Neural cell (in vitro differentiated cells): ENCODE results near the gene TUBA4B. TPM values are rescaled to one million over a fixed set of nuclear protein-coding genes. Genes with fewer than 3 reads are reported as not detected.

Experiments
- H2AFZ ChIP-seq: fragments of 200-600, 300-800 bp; sonication (generic), shearing (Covaris generic); 2 replicates; pipeline ENCODE4 v1.6.0; 2014; ENCODE audit warnings: low read depth, mild to moderate bottlenecking, antibody characterized with exemption, low read length, moderate library complexity
- H3F3A ChIP-seq: fragments of 200-600 bp; shearing (Covaris generic); 2 replicates; pipeline ENCODE4 v1.6.1; 2016; ENCODE audit warnings: mild to moderate bottlenecking, moderate library complexity, mixed read lengths, antibody characterized with exemption, low read length; ENCODE audit not compliant: insufficient read depth, poor library complexity, severe bottlenecking
- H3K27ac ChIP-seq: fragments of 200-600, 300-800 bp; sonication (generic), shearing (Covaris generic); 2 replicates; pipeline ENCODE4 v1.5.1; 2014; ENCODE audit warnings: mild to moderate bottlenecking, low read length, moderate library complexity
- H3K27me3 ChIP-seq: fragments of 300-800, 200-600 bp; sonication (generic), shearing (Covaris generic); 2 replicates; pipeline ENCODE4 v1.6.0; 2014; ENCODE audit warnings: mild to moderate bottlenecking, low read depth, low read length, moderate library complexity; ENCODE audit not compliant: insufficient read depth
- H3K36me3 ChIP-seq: fragments of 300-800, 200-600 bp; sonication (generic), shearing (Covaris generic); 2 replicates; pipeline ENCODE4 v1.5.1; 2014; ENCODE audit warnings: mild to moderate bottlenecking, antibody characterized with exemption, low read length, moderate library complexity; ENCODE audit not compliant: insufficient read depth
- H3K4me2 ChIP-seq: fragments of 300-800, 200-600 bp; sonication (generic), shearing (Covaris generic); 2 replicates; pipeline ENCODE4 v1.6.0; 2014; ENCODE audit warnings: mild to moderate bottlenecking, low read length
- H3K4me3 ChIP-seq: fragments of 300-800, 200-600 bp; sonication (generic), shearing (Covaris generic); 2 replicates; pipeline ENCODE4 v1.5.1; 2014; ENCODE audit warnings: mild to moderate bottlenecking, low read length, moderate library complexity
- H3K79me2 ChIP-seq: fragments of 200-600 bp; shearing (Covaris generic); replicated peaks from 2 replicates; pipeline ENCODE4 v1.6.0; 2014; ENCODE audit warnings: mild to moderate bottlenecking, low read length, moderate library complexity; ENCODE audit not compliant: insufficient read depth
- H3K9ac ChIP-seq: fragments of 300-800, 200-600 bp; sonication (generic), shearing (Covaris generic); 2 replicates; pipeline ENCODE4 v1.6.1; 2016; ENCODE audit warnings: mild to moderate bottlenecking, low read length, mixed read lengths
- H3K9me2 ChIP-seq: fragments of 200-600 bp; shearing (Covaris generic); 2 replicates; pipeline ENCODE4 v1.6.1; 2016; ENCODE audit warnings: mild to moderate bottlenecking, low read length, mixed read lengths; ENCODE audit not compliant: insufficient read depth
- H3K9me3 ChIP-seq: fragments of 200-600, 300-800 bp; sonication (generic), shearing (Covaris generic); 2 replicates; pipeline ENCODE4 v1.6.1; 2016; ENCODE audit warnings: mild to moderate bottlenecking, mixed run types, low read length, moderate library complexity, mixed read lengths
- H4K20me1 ChIP-seq: fragments of 200-600 bp; shearing (Covaris generic); 2 replicates; pipeline ENCODE4 v1.6.1; 2016; ENCODE audit warnings: mild to moderate bottlenecking, mixed run types; ENCODE audit not compliant: insufficient read depth
- CTCF ChIP-seq: fragments of 450-650 bp; IDR thresholded peaks from 2 replicates; pipeline ENCODE4 v1.5.1; 2014; ENCODE audit warnings: antibody characterized with exemption, mild to moderate bottlenecking, moderate library complexity; ENCODE audit not compliant: poor library complexity, severe bottlenecking
- EP300 ChIP-seq: fragments of 450-650 bp; conservative IDR thresholded peaks from 2 replicates; pipeline ENCODE4 v1.6.1; 2014; ENCODE audit warnings: antibody characterized with exemption, mild to moderate bottlenecking, moderate library complexity; ENCODE audit not compliant: poor library complexity, severe bottlenecking
- EZH2 ChIP-seq: fragments of 200-600, 300-800 bp; shearing (Covaris generic), sonication (generic); IDR thresholded peaks from 2 replicates; pipeline ENCODE4 v1.6.1; 2014; ENCODE audit warnings: antibody characterized with exemption, low read length, borderline replicate concordance, mild to moderate bottlenecking; ENCODE audit not compliant: insufficient read depth, poor library complexity, severe bottlenecking
- MXI1 ChIP-seq: fragments of 450-650 bp; conservative IDR thresholded peaks from 2 replicates; pipeline ENCODE4 v1.6.1; 2014; ENCODE audit warnings: antibody characterized with exemption, mild to moderate bottlenecking; ENCODE audit not compliant: poor library complexity, severe bottlenecking
- POLR2AphosphoS5 ChIP-seq: IDR thresholded peaks from 2 replicates; pipeline ENCODE4 v1.6.1; 2012
- RAD21 ChIP-seq: fragments of 450-650 bp; conservative IDR thresholded peaks from 2 replicates; pipeline ENCODE4 v1.6.1; 2014; ENCODE audit warnings: antibody characterized with exemption, mild to moderate bottlenecking, moderate library complexity
- REST ChIP-seq: IDR thresholded peaks from 2 replicates; pipeline ENCODE4 v1.6.1; 2012; ENCODE audit warnings: borderline replicate concordance
- SMC3 ChIP-seq: fragments of 450-650 bp; conservative IDR thresholded peaks from 2 replicates; pipeline ENCODE4 v1.6.1; 2014; ENCODE audit warnings: antibody characterized with exemption, mild to moderate bottlenecking, moderate library complexity; ENCODE audit not compliant: poor library complexity
- TAF1 ChIP-seq: IDR thresholded peaks from 2 replicates; pipeline ENCODE4 v1.6.1; 2012; ENCODE audit warnings: low read depth
- polyA plus RNA-seq: library from polyadenylated mRNA; depleted of rRNA; stranded (reverse); fragments of >200 nt; gene quantifications from 2 replicates; pipeline ENCODE4 v1.2.3, GENCODE V29; 2014

TUBA4B gene
- polyA plus RNA-seq, 1 donor from 2014 or later, result not detected

- Histone ChIP-seq H3K36me3 (no peaks in the 10 kb centered on the region), H2AFZ (no peak overlapping the region), H3K27me3 (peaks cover 9% of the 10 kb centered on the region), H3K4me2 (no peak overlapping the region), H3F3A (no peaks in the 10 kb centered on the region), H3K9ac (no peak overlapping the region), H3K9me2 (no peaks in the 10 kb centered on the region), H4K20me1 (no peaks in the 10 kb centered on the region), H3K27ac (no peak overlapping the region), H3K9me3 (no peaks in the 10 kb centered on the region), H3K79me2 (no peaks in the 10 kb centered on the region), H3K4me3 (no peak overlapping the region)
- TF ChIP-seq CTCF, result no peak
- no peak for TF ChIP-seq TAF1
- no peak for TF ChIP-seq POLR2AphosphoS5
- no peak for TF ChIP-seq RAD21
- TF ChIP-seq EP300, result no peak
- TF ChIP-seq EZH2, result no peak
- no peak for TF ChIP-seq SMC3
- TF ChIP-seq MXI1, result no peak
- no peak for TF ChIP-seq REST
These were observed 51.2 kb downstream of the TUBA4B start for GRCh38 chr2:219304223-219304622.

- no peak overlapping the region for H3K4me2 ChIP-seq
- no peaks in the 10 kb centered on the region for H3K9me3 ChIP-seq
- H3F3A ChIP-seq, result no peaks in the 10 kb centered on the region
- peaks cover 16% of the 10 kb centered on the region for H3K27me3 ChIP-seq
- no peaks in the 10 kb centered on the region for H3K36me3 ChIP-seq
- no peak for TF ChIP-seq SMC3
- no peak for TF ChIP-seq REST
- TF ChIP-seq TAF1, result no peak
- TF ChIP-seq MXI1, result no peak
- TF ChIP-seq CTCF, result no peak
- no peak for TF ChIP-seq POLR2AphosphoS5
- H3K9me2 ChIP-seq, result no peaks in the 10 kb centered on the region
- no peak overlapping the region for H3K9ac ChIP-seq
- H3K27ac ChIP-seq, result no peak overlapping the region
- no peaks in the 10 kb centered on the region for H3K79me2 ChIP-seq
- no peak overlapping the region for H2AFZ ChIP-seq
- no peak overlapping the region for H3K4me3 ChIP-seq
- no peaks in the 10 kb centered on the region for H4K20me1 ChIP-seq
These were observed 53.0 kb downstream of the TUBA4B start for GRCh38 chr2:219306047-219306446.
